ENCODE results near the gene SMIM35. TPM values are rescaled to one million over a fixed set of nuclear protein-coding genes. Genes with fewer than 3 reads are reported as not detected.

SMIM35 gene
- total RNA-seq, 4 donors from 2014 or later: not detected

GRCh38 chr11:117997823-117998579 lies 88.8 kb downstream of the SMIM35 start:
- TF ChIP-seq CTCF (IDR thresholded peaks at IDR 0.05; ENCODE audit: low read depth): no peak

- TF ChIP-seq CTCF (IDR thresholded peaks at IDR 0.05; ENCODE audit: low read depth): no peak
Measured at GRCh38 chr11:117997406-117997805, 89.4 kb downstream of the SMIM35 start.

GRCh38 chr11:117996058-117996457 lies 90.7 kb downstream of the SMIM35 start:
- TF ChIP-seq CTCF (IDR thresholded peaks at IDR 0.05; ENCODE audit: low read depth): no peak

DNA sequence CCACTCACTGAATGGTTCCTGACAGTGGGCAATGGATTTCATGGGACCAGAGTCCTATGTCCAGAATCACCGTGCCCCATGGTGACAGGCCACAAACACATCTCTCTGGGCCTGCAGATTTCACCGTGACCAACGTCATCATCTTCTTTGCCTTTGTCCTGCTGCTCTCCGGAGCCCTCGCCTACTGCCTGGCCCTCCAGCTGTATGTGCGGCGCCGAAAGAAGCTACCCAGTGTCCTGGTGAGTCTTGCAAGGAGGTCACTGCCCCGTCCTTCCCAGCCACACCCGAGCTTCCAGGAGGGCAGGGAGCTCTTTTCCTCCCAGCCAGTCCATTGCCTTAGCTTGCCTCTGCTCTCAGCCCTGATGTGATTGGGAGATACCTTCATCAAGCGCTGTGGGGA lies 91.3 kb downstream of the SMIM35 start:
- no peak for TF ChIP-seq CTCF (IDR thresholded peaks at IDR 0.05; ENCODE audit: low read depth)

- TF ChIP-seq CTCF (IDR thresholded peaks at IDR 0.05; ENCODE audit: low read depth): no peak
Measured at GRCh38 chr11:117993988-117994745, 92.6 kb downstream of the SMIM35 start.

DNA sequence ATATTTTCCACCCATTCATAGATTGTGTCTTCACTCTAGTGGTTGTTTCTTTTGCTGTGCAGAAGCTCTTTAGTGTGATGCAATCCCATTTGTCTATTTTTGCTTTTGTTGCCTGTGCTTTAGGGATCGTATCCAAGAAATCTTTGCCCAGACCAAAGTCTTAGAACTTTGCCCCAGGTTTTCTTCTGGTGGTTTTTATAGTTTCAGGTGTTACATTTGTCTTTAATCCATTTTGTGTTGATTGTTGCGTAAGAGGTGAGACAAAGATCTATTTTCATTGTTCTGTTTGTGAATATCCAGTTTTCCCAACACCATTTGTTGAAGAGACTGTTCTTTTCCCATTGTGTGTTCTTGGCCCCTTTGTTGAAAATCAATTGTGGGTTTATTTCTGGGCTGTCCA lies 94.1 kb downstream of the SMIM35 start:
- no peak for TF ChIP-seq CTCF (IDR thresholded peaks at IDR 0.05; ENCODE audit: low read depth)

DNA sequence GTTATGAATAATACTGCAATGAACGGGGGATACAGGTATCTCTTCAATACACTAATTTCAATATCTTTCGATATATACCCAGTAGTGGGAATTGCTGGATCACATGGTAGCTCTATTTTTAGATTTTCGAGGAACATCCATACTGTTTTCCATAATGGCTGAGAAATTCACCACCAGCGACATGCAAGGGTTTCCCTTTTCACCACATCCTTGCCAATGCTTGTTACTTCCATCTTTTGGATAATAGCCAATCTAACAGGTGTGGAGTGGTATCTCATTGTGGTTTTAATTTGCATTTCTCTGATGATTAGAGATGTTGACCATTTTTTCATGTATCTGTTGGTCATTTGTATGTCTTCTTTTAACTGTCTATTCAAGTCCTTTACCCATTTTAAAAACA lies 94.6 kb downstream of the SMIM35 start:
- TF ChIP-seq CTCF (IDR thresholded peaks at IDR 0.05; ENCODE audit: low read depth): no peak

All from subcutaneous adipose tissue (tissue), 4 donors.